ENCODE results near the gene EPS8L3. TPM values are rescaled to one million over a fixed set of nuclear protein-coding genes. Genes with fewer than 3 reads are reported as not detected.
"Not testable (repeated sequence)": the region's sequence is repeated elsewhere in the genome, so short reads cannot be mapped to it uniquely, and the experiment has no call there.

EPS8L3 gene
- total RNA-seq, 1 donor from 2014 or later, result not detected

GRCh38 chr1:109756848-109757521, 6.7 kb downstream of the EPS8L3 start:
- ATAC-seq, result no peak
- DNase-seq (ENCODE audit: low spot score), result peak; percentile 27
- intact Hi-C loops (cut with DNase I), result no loop called here

GRCh38 chr1:109756325-109756724, 7.4 kb downstream of the EPS8L3 start:
- ATAC-seq; intact Hi-C loops (cut with DNase I): not testable (repeated sequence)
- DNase-seq (ENCODE audit: low spot score), result peak; percentile 23

GRCh38 chr1:109754738-109755137, 9.0 kb downstream of the EPS8L3 start:
- no peak for DNase-seq (ENCODE audit: low spot score)
- ATAC-seq, result no peak
- intact Hi-C loops (cut with DNase I), result no loop called here

- intact Hi-C loops (cut with DNase I), result no loop called here
- ATAC-seq (no peak), DNase-seq (ENCODE audit: low spot score) (no peak)
These were observed 12.0 kb downstream of the EPS8L3 start for GRCh38 chr1:109751531-109752260.

- DNase-seq (ENCODE audit: low spot score) (no peak), ATAC-seq (no peak)
- intact Hi-C loops (cut with DNase I), result no loop called here
These were observed 12.8 kb downstream of the EPS8L3 start for GRCh38 chr1:109750920-109751319.

GRCh38 chr1:109750241-109750882, 13.4 kb downstream of the EPS8L3 start:
- ATAC-seq, result no peak
- intact Hi-C loops (cut with DNase I), result no loop called here
- DNase-seq (ENCODE audit: low spot score), result no peak

- ATAC-seq (no peak), DNase-seq (ENCODE audit: low spot score) (no peak)
- intact Hi-C loops (cut with DNase I), result no loop called here
These were observed 14.5 kb downstream of the EPS8L3 start for GRCh38 chr1:109749221-109749620.

- intact Hi-C loops (cut with DNase I); ATAC-seq; DNase-seq (ENCODE audit: low spot score): not testable (repeated sequence)
These were observed 15.4 kb downstream of the EPS8L3 start for GRCh38 chr1:109748311-109748710.

GRCh38 chr1:109740615-109741373, 22.9 kb downstream of the EPS8L3 start, which contains the start of gene GSTM3:
Gene GSTM3 (minus strand): TSS chr1:109741038. CDS start chr1:109740287, 751 bp downstream.
- DNase-seq (ENCODE audit: low spot score) (no peak), ATAC-seq (peak; percentile 40)
- intact Hi-C loops (cut with DNase I), result no loop called here

- ATAC-seq, result peak; percentile 98
- DNase-seq (ENCODE audit: low spot score), result peak; percentile 91
- intact Hi-C loops (cut with DNase I), result no loop called here
These were observed 23.7 kb downstream of the EPS8L3 start for GRCh38 chr1:109739738-109740614.

- intact Hi-C loops (cut with DNase I), result no loop called here
- ATAC-seq, result no peak
- no peak for DNase-seq (ENCODE audit: low spot score)
These were observed 30.4 kb downstream of the EPS8L3 start for GRCh38 chr1:109733236-109733870.

- no peak for ATAC-seq
- DNase-seq (ENCODE audit: low spot score), result no peak
- intact Hi-C loops (cut with DNase I), result no loop called here
These were observed 31.3 kb downstream of the EPS8L3 start for GRCh38 chr1:109732390-109732881.

- intact Hi-C loops (cut with DNase I), result no loop called here
- DNase-seq (ENCODE audit: low spot score) (no peak), ATAC-seq (no peak)
These were observed 33.1 kb downstream of the EPS8L3 start for GRCh38 chr1:109730666-109731065.

GRCh38 chr1:109728870-109729269, 34.9 kb downstream of the EPS8L3 start:
- intact Hi-C loops (cut with DNase I), result no loop called here
- DNase-seq (ENCODE audit: low spot score) (no peak), ATAC-seq (no peak)

GRCh38 chr1:109726728-109727373, 36.9 kb downstream of the EPS8L3 start:
- no peak for ATAC-seq
- no peak for DNase-seq (ENCODE audit: low spot score)

GRCh38 chr1:109726007-109726406, 37.7 kb downstream of the EPS8L3 start:
- ATAC-seq, result no peak
- intact Hi-C loops (cut with DNase I), result no loop called here
- no peak for DNase-seq (ENCODE audit: low spot score)

More at GRCh38 chr1:109726728-109727373, 36.9 kb downstream of the EPS8L3 start:
- intact Hi-C loops (cut with DNase I), result no loop called here

- ATAC-seq, result no peak
- no peak for DNase-seq (ENCODE audit: low spot score)
- intact Hi-C loops (cut with DNase I), result loop anchor here (2.0 kb wide), 1 partner anchor 57 kb away; the partner anchor contains the start of gene GSTM2
These were observed 38.2 kb downstream of the EPS8L3 start for GRCh38 chr1:109725510-109725909.

Measured in sciatic nerve (tissue), 2 donors.